Karpas-422 (cell line): ENCODE results near the gene GREB1L. TPM values are rescaled to one million over a fixed set of nuclear protein-coding genes. Genes with fewer than 3 reads are reported as not detected.

Experiments
- DNase-seq: peaks from one replicate; pipeline ENCODE4 v3.0.0-alpha.2; 2015
- H2AFZ ChIP-seq: fragments of 200-600 bp; sonication (generic); 2 replicates; pipeline ENCODE4 v1.6.1; 2014; ENCODE audit warnings: antibody characterized with exemption, low read length, mixed read lengths
- H3K27ac ChIP-seq: fragments of 200-600 bp; sonication (generic); 2 replicates; pipeline ENCODE4 v1.5.1; 2014; ENCODE audit warnings: mild to moderate bottlenecking, low read length, moderate library complexity
- H3K27me3 ChIP-seq: fragments of 200-600 bp; sonication (generic); 2 replicates; pipeline ENCODE4 v1.6.1; 2014; ENCODE audit warnings: low read length, mixed read lengths
- H3K36me3 ChIP-seq: fragments of 200-600 bp; sonication (generic); 2 replicates; pipeline ENCODE4 v1.6.1; 2014; ENCODE audit warnings: low read length, mixed read lengths; ENCODE audit not compliant: insufficient read depth
- H3K4me1 ChIP-seq: fragments of 200-600 bp; sonication (generic); 2 replicates; pipeline ENCODE4 v1.6.1; 2014; ENCODE audit warnings: mild to moderate bottlenecking, low read length, mixed read lengths
- H3K4me2 ChIP-seq: fragments of 200-600 bp; sonication (generic); 2 replicates; pipeline ENCODE4 v1.6.1; 2014; ENCODE audit warnings: low read length, low read depth, mild to moderate bottlenecking; ENCODE audit not compliant: poor library complexity, severe bottlenecking
- H3K4me3 ChIP-seq: fragments of 200-600 bp; sonication (generic); 2 replicates; pipeline ENCODE4 v1.5.1; 2014; ENCODE audit warnings: mild to moderate bottlenecking, antibody characterized with exemption, low read length, mixed read lengths
- H3K79me2 ChIP-seq: fragments of 200-600 bp; sonication (generic); 2 replicates; pipeline ENCODE4 v1.6.1; 2014; ENCODE audit warnings: mild to moderate bottlenecking, low read length, mixed read lengths
- H3K9ac ChIP-seq: fragments of 200-600 bp; sonication (generic); 2 replicates; pipeline ENCODE4 v1.6.0; 2014; ENCODE audit warnings: low read length
- H3K9me2 ChIP-seq: fragments of 200-600 bp; sonication (generic), shearing (Covaris generic); replicated peaks from 2 replicates; pipeline ENCODE4 v1.6.0; 2014; ENCODE audit warnings: mild to moderate bottlenecking, low read length, moderate library complexity; ENCODE audit not compliant: insufficient read depth
- H3K9me3 ChIP-seq: fragments of 300-700, 200-600 bp; sonication (generic); 2 replicates; pipeline ENCODE4 v1.6.1; 2014; ENCODE audit warnings: low read length, mixed read lengths
- H4K20me1 ChIP-seq: fragments of 200-600 bp; sonication (generic); 2 replicates; pipeline ENCODE4 v1.6.1; 2014; ENCODE audit warnings: mild to moderate bottlenecking, antibody characterized with exemption, low read length, low read depth; ENCODE audit not compliant: insufficient read depth
- total RNA-seq: library from RNA; depleted of rRNA; stranded (reverse); fragments of >200 nt; shearing (Covaris generic); gene quantifications from 2 replicates; pipeline ENCODE4 v1.2.3, GENCODE V29; 2014; ENCODE audit warnings: low replicate concordance

GREB1L gene
- total RNA-seq, 1 experiment from 2014 or later: not detected

DNA sequence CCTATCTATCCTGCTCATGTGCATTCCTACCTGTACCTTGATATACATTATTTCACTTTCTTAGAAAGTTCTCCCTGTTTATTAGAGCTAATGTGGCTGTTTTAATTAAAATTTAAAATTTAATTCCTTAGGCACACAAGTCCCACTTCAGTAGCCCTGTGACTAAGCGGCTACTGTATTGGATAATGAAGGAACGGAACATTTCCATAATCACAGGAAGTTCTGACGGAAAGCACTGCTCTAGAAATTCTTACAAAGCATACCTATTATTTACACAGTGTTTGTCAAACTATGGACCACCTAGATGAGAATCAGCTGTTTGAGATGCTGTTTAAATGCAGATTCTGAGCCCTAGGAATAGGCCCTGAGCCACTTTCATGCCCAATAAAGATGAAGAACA, 13.2 kb downstream of the GREB1L start:
- Histone ChIP-seq H3K4me2 (no peak overlapping the region), H3K4me3 (no peak overlapping the region), H4K20me1 (no peaks in the 10 kb centered on the region), H3K9me3 (no peaks in the 10 kb centered on the region), H3K9ac (no peak overlapping the region), H3K79me2 (no peaks in the 10 kb centered on the region), H3K9me2 (no peaks in the 10 kb centered on the region), H3K36me3 (no peaks in the 10 kb centered on the region), H3K27me3 (no peaks in the 10 kb centered on the region), H3K4me1 (no peaks in the 10 kb centered on the region), H3K27ac (no peak overlapping the region), H2AFZ (no peak overlapping the region)
- no peak for DNase-seq

DNA sequence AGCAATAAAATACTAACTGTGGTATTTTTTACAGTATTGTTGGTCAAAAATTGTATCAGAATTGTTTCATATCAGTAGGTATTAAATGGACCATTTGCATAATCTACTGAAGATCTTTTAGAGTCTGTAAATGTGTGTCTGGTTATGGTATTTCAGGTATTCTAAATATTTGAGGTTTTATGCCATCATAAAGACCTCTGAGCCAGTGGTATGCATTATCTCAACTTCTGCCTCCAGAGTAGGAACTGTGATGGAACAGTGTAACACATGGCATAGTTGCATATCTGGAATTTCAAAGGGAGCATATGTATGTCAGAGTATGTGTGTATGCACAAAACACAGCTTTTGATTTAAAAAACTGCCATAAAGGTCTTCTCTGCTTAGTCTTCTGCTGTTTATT, 15.4 kb downstream of the GREB1L start:
- Histone ChIP-seq H3K9ac (no peak overlapping the region), H3K36me3 (no peaks in the 10 kb centered on the region), H3K9me2 (no peaks in the 10 kb centered on the region), H3K27me3 (no peaks in the 10 kb centered on the region), H2AFZ (no peak overlapping the region), H3K79me2 (no peaks in the 10 kb centered on the region), H3K9me3 (no peaks in the 10 kb centered on the region), H3K27ac (no peak overlapping the region), H4K20me1 (no peaks in the 10 kb centered on the region), H3K4me2 (no peak overlapping the region), H3K4me1 (no peaks in the 10 kb centered on the region), H3K4me3 (no peak overlapping the region)
- DNase-seq: no peak

DNA sequence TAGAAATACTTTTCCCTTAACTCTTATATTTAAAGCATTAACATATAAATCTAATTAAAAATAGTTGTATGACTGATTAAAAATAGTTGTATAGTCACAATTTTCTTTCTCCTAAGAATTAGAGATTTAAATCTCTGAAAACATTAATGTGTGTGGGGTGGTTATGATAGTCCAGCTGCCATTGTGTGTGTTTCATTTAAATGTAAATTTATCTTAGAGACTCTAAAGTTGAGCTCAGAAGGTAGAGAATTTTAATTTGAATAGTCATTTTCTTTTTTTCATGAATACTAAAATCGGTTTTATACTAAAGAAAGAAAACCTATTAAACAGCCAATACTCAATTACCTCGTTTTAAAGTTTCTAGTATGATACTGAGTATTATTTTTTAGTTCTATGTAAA, 18.6 kb downstream of the GREB1L start:
- Histone ChIP-seq H2AFZ (no peak overlapping the region), H3K36me3 (no peaks in the 10 kb centered on the region), H3K4me2 (no peak overlapping the region), H3K9ac (no peak overlapping the region), H4K20me1 (no peaks in the 10 kb centered on the region), H3K27ac (no peak overlapping the region), H3K27me3 (no peaks in the 10 kb centered on the region), H3K9me2 (no peaks in the 10 kb centered on the region), H3K4me1 (no peaks in the 10 kb centered on the region), H3K9me3 (no peaks in the 10 kb centered on the region), H3K79me2 (no peaks in the 10 kb centered on the region), H3K4me3 (no peak overlapping the region)
- DNase-seq: no peak

DNA sequence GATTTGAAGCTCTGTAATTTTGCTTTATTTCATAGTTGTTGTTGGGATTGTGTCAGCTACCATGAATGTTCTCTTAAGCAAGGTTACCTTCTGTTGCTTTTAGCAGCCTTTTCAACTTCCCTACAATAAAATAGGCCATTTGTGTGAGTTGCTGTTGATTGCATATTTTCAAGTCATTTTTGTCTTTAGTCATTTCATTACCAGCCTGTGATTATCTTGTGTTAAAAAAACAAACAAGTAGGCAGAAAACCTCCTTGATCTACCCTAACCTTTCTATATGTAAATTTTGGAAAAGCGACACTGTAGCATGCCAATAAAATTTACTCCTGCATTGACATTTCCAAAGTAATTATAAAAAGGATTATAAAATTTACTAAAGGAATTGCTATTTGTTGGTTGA, 19.3 kb downstream of the GREB1L start:
- Histone ChIP-seq H3K4me2 (no peak overlapping the region), H3K27ac (no peak overlapping the region), H3K9ac (no peak overlapping the region), H3K79me2 (no peaks in the 10 kb centered on the region), H2AFZ (no peak overlapping the region), H3K27me3 (no peaks in the 10 kb centered on the region), H3K9me2 (no peaks in the 10 kb centered on the region), H4K20me1 (no peaks in the 10 kb centered on the region), H3K4me1 (no peaks in the 10 kb centered on the region), H3K9me3 (no peaks in the 10 kb centered on the region), H3K4me3 (no peak overlapping the region), H3K36me3 (no peaks in the 10 kb centered on the region)
- no peak for DNase-seq

- Histone ChIP-seq H3K4me3 (no peak overlapping the region), H3K27me3 (no peaks in the 10 kb centered on the region), H3K4me2 (no peak overlapping the region), H3K9ac (no peak overlapping the region), H3K9me2 (no peaks in the 10 kb centered on the region), H3K4me1 (no peaks in the 10 kb centered on the region), H2AFZ (no peak overlapping the region), H4K20me1 (no peaks in the 10 kb centered on the region), H3K27ac (no peak overlapping the region), H3K79me2 (no peaks in the 10 kb centered on the region), H3K36me3 (no peaks in the 10 kb centered on the region), H3K9me3 (no peaks in the 10 kb centered on the region)
- DNase-seq: no peak
Measured at GRCh38 chr18:21262244-21262643, 20.2 kb downstream of the GREB1L start.

GRCh38 chr18:21262979-21263378, 20.9 kb downstream of the GREB1L start:
- H3K79me2 ChIP-seq: no peaks in the 10 kb centered on the region
- H3K27me3 ChIP-seq: no peaks in the 10 kb centered on the region
- no peak overlapping the region for H2AFZ ChIP-seq
- no peaks in the 10 kb centered on the region for H3K4me1 ChIP-seq
- no peak overlapping the region for H3K4me2 ChIP-seq
- H3K27ac ChIP-seq: no peak overlapping the region
- no peaks in the 10 kb centered on the region for H4K20me1 ChIP-seq
- no peak overlapping the region for H3K4me3 ChIP-seq
- no peak for DNase-seq
- H3K36me3 ChIP-seq: no peaks in the 10 kb centered on the region
- no peak overlapping the region for H3K9ac ChIP-seq
- no peaks in the 10 kb centered on the region for H3K9me3 ChIP-seq
- no peaks in the 10 kb centered on the region for H3K9me2 ChIP-seq

DNA sequence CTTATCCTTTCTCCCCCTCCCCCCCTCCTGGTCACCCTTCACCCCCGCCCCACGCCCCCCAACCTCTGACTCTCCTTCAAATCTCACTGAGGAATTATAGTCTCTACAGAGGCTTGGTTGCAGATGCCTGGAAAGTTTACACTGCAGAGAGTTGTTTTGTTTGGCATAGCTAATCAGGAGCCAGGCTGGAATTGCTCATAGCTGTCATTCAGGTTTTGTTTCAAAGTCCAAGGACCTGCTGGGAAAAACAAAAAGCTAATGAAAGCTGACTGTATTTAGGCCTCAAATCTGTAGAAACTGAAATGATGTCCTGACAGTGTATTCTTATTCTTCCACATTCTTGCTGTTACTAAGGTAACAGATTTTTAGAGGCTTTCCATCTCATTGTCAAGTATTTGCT, 22.6 kb downstream of the GREB1L start:
- Histone ChIP-seq H3K9ac (no peak overlapping the region), H3K4me1 (no peaks in the 10 kb centered on the region), H3K27ac (no peak overlapping the region), H4K20me1 (no peaks in the 10 kb centered on the region), H3K4me3 (no peak overlapping the region), H3K9me2 (no peaks in the 10 kb centered on the region), H3K9me3 (no peaks in the 10 kb centered on the region), H3K36me3 (no peaks in the 10 kb centered on the region), H3K79me2 (no peaks in the 10 kb centered on the region), H2AFZ (no peak overlapping the region), H3K27me3 (no peaks in the 10 kb centered on the region), H3K4me2 (no peak overlapping the region)
- no peak for DNase-seq

DNA sequence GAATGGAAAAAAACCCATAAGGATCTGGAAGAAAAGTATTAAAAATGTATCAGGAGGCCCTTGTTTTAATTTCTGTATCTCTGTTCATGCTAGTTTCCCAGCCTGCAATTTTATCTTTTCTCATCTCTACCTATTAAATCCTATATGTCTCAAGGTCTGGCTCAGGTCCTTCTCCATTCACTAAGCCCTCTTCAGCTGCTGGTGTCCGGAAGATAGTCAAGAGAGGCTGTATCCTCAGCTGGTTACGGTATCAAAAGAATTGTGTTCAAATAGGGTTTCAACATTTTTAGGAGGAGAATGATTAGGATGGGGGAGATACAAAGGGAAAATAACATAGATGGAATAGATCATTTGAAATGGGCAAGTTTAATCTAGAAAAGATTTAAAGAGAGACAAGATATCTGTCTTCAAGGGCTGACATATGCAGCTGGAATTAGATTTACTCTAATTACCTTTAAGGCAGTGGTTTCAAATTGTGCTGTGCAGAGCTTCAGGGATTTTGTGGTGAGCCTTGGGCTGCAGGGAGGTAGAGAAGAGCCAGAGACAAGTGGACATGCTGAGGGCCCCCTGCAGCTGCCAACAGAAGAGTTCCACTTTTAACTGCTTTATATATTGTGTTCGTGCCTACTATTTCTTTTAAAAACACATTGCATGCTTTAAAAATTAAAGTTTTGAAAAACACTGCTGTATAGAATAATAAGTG, 24.1 kb downstream of the GREB1L start:
- Histone ChIP-seq H3K4me3 (no peak overlapping the region), H3K36me3 (no peaks in the 10 kb centered on the region), H3K4me2 (no peak overlapping the region), H3K79me2 (no peaks in the 10 kb centered on the region), H3K4me1 (no peaks in the 10 kb centered on the region), H3K9me3 (no peaks in the 10 kb centered on the region), H3K27ac (no peak overlapping the region), H3K27me3 (no peaks in the 10 kb centered on the region), H3K9me2 (no peaks in the 10 kb centered on the region), H4K20me1 (no peaks in the 10 kb centered on the region), H3K9ac (no peak overlapping the region), H2AFZ (no peak overlapping the region)
- no peak for DNase-seq

DNA sequence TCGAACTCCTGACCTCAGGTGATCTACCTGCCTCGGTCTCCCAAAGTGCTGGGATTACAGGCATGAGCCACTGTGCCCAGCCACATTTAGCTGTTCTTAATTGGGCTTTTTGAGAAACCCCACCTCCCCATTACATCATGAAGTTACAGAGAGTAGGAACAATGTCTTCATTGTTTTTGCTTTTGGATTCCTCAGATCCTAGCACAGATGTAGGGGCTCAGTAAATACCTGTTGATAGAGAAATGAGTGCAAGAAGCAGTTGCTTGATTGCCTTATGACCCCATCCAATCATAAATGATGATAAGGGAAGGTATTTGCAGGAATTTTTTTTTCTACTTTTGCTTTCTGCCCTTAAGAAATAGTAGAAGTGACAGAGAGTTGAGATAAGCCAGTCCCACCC, 25.4 kb downstream of the GREB1L start:
- Histone ChIP-seq H3K27me3 (no peaks in the 10 kb centered on the region), H3K79me2 (no peaks in the 10 kb centered on the region), H3K4me2 (no peak overlapping the region), H2AFZ (no peak overlapping the region), H3K4me3 (no peak overlapping the region), H3K9me3 (no peaks in the 10 kb centered on the region), H3K9me2 (no peaks in the 10 kb centered on the region), H3K9ac (no peak overlapping the region), H3K4me1 (no peaks in the 10 kb centered on the region), H4K20me1 (no peaks in the 10 kb centered on the region), H3K27ac (no peak overlapping the region), H3K36me3 (no peaks in the 10 kb centered on the region)
- no peak for DNase-seq
